Neural progenitor cell (in vitro differentiated cells): ENCODE measurements around the gene ESF1. TPM values are rescaled to one million over a fixed set of nuclear protein-coding genes. Genes with fewer than 3 reads are reported as not detected.

Source experiments
- DNase-seq: peaks from one replicate; pipeline ENCODE4 v3.0.0-alpha.2; 2016; ENCODE audit warnings: low spot score
- H2AFZ ChIP-seq: fragments of 200-600 bp; sonication (generic); replicated peaks from 2 replicates; pipeline ENCODE4 v1.6.1; 2016; ENCODE audit warnings: antibody characterized with exemption
- H3F3A ChIP-seq: fragments of 200-600 bp; sonication (generic); 2 replicates; pipeline ENCODE4 v1.6.1; 2016; ENCODE audit warnings: antibody characterized with exemption, low read depth
- H3K27ac ChIP-seq: fragments of 200-600 bp; sonication (generic); 2 replicates; pipeline ENCODE4 v1.5.1; 2016; ENCODE audit warnings: mild to moderate bottlenecking
- H3K27me3 ChIP-seq: fragments of 200-600 bp; sonication (generic); 2 replicates; pipeline ENCODE4 v1.6.1; 2016; ENCODE audit warnings: mild to moderate bottlenecking, moderate library complexity
- H3K36me3 ChIP-seq: fragments of 200-600 bp; sonication (generic); 2 replicates; pipeline ENCODE4 v1.5.1; 2016
- H3K4me1 ChIP-seq: fragments of 200-600 bp; sonication (generic); 2 replicates; pipeline ENCODE4 v1.6.1; 2016; ENCODE audit warnings: mixed run types
- H3K4me2 ChIP-seq: fragments of 200-600 bp; sonication (generic); 2 replicates; pipeline ENCODE4 v1.6.1; 2016
- H3K4me3 ChIP-seq: fragments of 200-600 bp; sonication (generic); 2 replicates; pipeline ENCODE4 v1.5.1; 2016
- H3K79me2 ChIP-seq: fragments of 200-600 bp; sonication (generic); 2 replicates; pipeline ENCODE4 v1.6.1; 2016; ENCODE audit warnings: low read depth
- H3K9ac ChIP-seq: fragments of 200-600 bp; sonication (generic); 2 replicates; pipeline ENCODE4 v1.6.1; 2016
- H3K9me3 ChIP-seq: fragments of 200-600 bp; sonication (generic); 2 replicates; pipeline ENCODE4 v1.5.1; 2016; ENCODE audit warnings: low read depth
- H4K20me1 ChIP-seq: fragments of 200-600 bp; sonication (generic); 2 replicates; pipeline ENCODE4 v1.6.1; 2016; ENCODE audit warnings: low read depth
- H3K27ac Mint-ChIP-seq: 3 replicates; pipeline ENCODE4 v1.8.0; 2021; ENCODE audit warnings: mixed read lengths
- H3K27me3 Mint-ChIP-seq: 2 replicates; pipeline ENCODE4 v1.8.0; 2022; ENCODE audit warnings: low read depth, mild to moderate bottlenecking, inconsistent platforms, moderate library complexity, mixed read lengths; ENCODE audit not compliant: insufficient read depth
- H3K36me3 Mint-ChIP-seq: 3 replicates; pipeline ENCODE4 v1.8.0; 2021; ENCODE audit warnings: mixed read lengths
- H3K4me1 Mint-ChIP-seq: 3 replicates; pipeline ENCODE4 v1.8.0; 2021; ENCODE audit warnings: mixed read lengths
- H3K4me3 Mint-ChIP-seq: 3 replicates; pipeline ENCODE4 v1.8.0; 2021; ENCODE audit warnings: mild to moderate bottlenecking, moderate library complexity, mixed read lengths
- H3K9me3 Mint-ChIP-seq: 3 replicates; pipeline ENCODE4 v1.8.0; 2020; ENCODE audit warnings: mixed read lengths
- EZH2 ChIP-seq: fragments of 200-600 bp; sonication (generic); IDR thresholded peaks from 2 replicates; pipeline ENCODE4 v1.6.1; 2017; ENCODE audit warnings: antibody characterized with exemption, mild to moderate bottlenecking, moderate library complexity
- EZH2phosphoT487 ChIP-seq: fragments of 200-600 bp; sonication (generic); IDR thresholded peaks from 2 replicates; pipeline ENCODE4 v1.6.1; 2017; ENCODE audit warnings: antibody characterized with exemption
- total RNA-seq: library from RNA; depleted of rRNA; stranded (reverse); fragments of >200 nt; gene quantifications from 2 replicates; pipeline ENCODE4 v1.2.3, GENCODE V29; 2015; ENCODE audit warnings: low replicate concordance
- TF ChIP-seq, protein P1 (sequence below): fragments of 200-600 bp; sonication (generic); IDR thresholded peaks from 2 replicates; pipeline ENCODE4 v1.5.1; 2017; ENCODE audit warnings: antibody characterized with exemption, mild to moderate bottlenecking

The ESF1 gene
- total RNA-seq, 1 donor from 2014 or later: 29.1 TPM

DNA sequence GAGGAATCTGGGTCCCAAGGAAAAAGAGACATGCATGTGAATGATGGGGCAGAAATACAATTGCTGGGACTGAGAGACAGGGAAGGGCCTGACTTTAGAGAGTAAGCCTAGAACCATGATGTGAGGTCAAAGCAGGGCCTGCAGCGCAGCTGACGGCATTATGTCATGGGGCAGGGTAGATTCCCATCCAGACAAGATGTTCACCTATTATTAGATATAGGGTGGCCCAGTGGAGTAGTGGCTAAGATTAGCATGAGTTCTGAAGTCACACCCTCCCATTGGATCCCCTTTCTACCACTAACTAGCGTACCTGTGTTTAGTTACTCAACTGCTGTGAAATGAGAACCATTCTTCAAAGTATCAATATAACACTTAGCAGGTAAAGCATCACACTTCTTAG is 39.7 kb upstream of the ESF1 start:
- peaks cover 2% of the 10 kb centered on the region for H3K27me3 Mint-ChIP-seq
- no peaks in the 10 kb centered on the region for H3K79me2 ChIP-seq
- H3K4me2 ChIP-seq: no peak overlapping the region
- no peaks in the 10 kb centered on the region for H3K9me3 Mint-ChIP-seq
- no peak overlapping the region for H3K27ac Mint-ChIP-seq
- H3K4me3 Mint-ChIP-seq: no peak overlapping the region
- H4K20me1 ChIP-seq: no peaks in the 10 kb centered on the region
- H3K4me1 Mint-ChIP-seq: no peaks in the 10 kb centered on the region
- H3K27me3 ChIP-seq: no peaks in the 10 kb centered on the region
- no peaks in the 10 kb centered on the region for H3K36me3 Mint-ChIP-seq
- no peaks in the 10 kb centered on the region for H3K4me1 ChIP-seq
- no peak overlapping the region for H2AFZ ChIP-seq
- TF ChIP-seq EZH2 (no peak), EZH2phosphoT487 (no peak)
- TF ChIP-seq, protein P1, sequence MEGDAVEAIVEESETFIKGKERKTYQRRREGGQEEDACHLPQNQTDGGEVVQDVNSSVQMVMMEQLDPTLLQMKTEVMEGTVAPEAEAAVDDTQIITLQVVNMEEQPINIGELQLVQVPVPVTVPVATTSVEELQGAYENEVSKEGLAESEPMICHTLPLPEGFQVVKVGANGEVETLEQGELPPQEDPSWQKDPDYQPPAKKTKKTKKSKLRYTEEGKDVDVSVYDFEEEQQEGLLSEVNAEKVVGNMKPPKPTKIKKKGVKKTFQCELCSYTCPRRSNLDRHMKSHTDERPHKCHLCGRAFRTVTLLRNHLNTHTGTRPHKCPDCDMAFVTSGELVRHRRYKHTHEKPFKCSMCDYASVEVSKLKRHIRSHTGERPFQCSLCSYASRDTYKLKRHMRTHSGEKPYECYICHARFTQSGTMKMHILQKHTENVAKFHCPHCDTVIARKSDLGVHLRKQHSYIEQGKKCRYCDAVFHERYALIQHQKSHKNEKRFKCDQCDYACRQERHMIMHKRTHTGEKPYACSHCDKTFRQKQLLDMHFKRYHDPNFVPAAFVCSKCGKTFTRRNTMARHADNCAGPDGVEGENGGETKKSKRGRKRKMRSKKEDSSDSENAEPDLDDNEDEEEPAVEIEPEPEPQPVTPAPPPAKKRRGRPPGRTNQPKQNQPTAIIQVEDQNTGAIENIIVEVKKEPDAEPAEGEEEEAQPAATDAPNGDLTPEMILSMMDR: no peak
- no peak overlapping the region for H3K27ac ChIP-seq
- DNase-seq: no peak
- no peaks in the 10 kb centered on the region for H3F3A ChIP-seq
- H3K36me3 ChIP-seq: no peaks in the 10 kb centered on the region
- no peak overlapping the region for H3K4me3 ChIP-seq
- no peak overlapping the region for H3K9ac ChIP-seq
- no peaks in the 10 kb centered on the region for H3K9me3 ChIP-seq

- Mint-ChIP-seq H3K27ac (no peak overlapping the region), H3K36me3 (peaks cover 3% of the 10 kb centered on the region), H3K4me1 (no peaks in the 10 kb centered on the region), H3K4me3 (no peak overlapping the region), H3K9me3 (no peaks in the 10 kb centered on the region), H3K27me3 (peaks cover 2% of the 10 kb centered on the region)
- no peaks in the 10 kb centered on the region for H3K36me3 ChIP-seq
- H3K9me3 ChIP-seq: no peaks in the 10 kb centered on the region
- no peaks in the 10 kb centered on the region for H3K4me1 ChIP-seq
- no peak overlapping the region for H3K27ac ChIP-seq
- no peaks in the 10 kb centered on the region for H3K79me2 ChIP-seq
- H2AFZ ChIP-seq: no peak overlapping the region
- no peaks in the 10 kb centered on the region for H3K27me3 ChIP-seq
- no peak for TF ChIP-seq EZH2
- TF ChIP-seq, protein P1: peak; percentile 26
- no peaks in the 10 kb centered on the region for H4K20me1 ChIP-seq
- DNase-seq: peak; percentile 26
- no peak overlapping the region for H3K4me3 ChIP-seq
- no peak overlapping the region for H3K9ac ChIP-seq
- no peak overlapping the region for H3K4me2 ChIP-seq
- H3F3A ChIP-seq: no peaks in the 10 kb centered on the region
Measured at GRCh38 chr20:13822459-13822858, 37.7 kb upstream of the ESF1 start.

DNA sequence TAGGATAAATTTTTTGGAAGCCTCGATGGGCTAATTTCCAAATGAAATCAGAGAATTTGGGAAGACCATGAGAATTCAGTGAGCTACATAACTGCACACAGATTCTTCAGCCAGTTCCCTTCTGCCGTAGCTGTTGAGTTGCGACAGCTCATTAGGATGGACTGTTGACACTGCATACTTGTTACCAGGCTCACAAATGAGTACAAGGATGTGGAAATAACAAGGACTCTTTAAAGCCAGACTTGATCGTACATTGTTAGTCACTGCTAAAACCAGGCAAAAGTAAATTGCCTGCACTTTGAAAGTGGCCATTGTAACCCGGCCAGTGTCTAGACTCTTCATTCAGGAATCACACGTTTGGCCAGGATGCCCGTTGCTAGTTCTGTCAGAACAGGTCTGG is 37.2 kb upstream of the ESF1 start:
- H4K20me1 ChIP-seq: no peaks in the 10 kb centered on the region
- TF ChIP-seq EZH2 (no peak), EZH2phosphoT487 (no peak)
- TF ChIP-seq, protein P1: no peak
- no peaks in the 10 kb centered on the region for H3K4me1 ChIP-seq
- no peaks in the 10 kb centered on the region for H3F3A ChIP-seq
- H3K4me2 ChIP-seq: no peak overlapping the region
- Mint-ChIP-seq H3K36me3 (peaks cover 4% of the 10 kb centered on the region), H3K4me3 (no peak overlapping the region), H3K27me3 (peaks cover 2% of the 10 kb centered on the region), H3K27ac (no peak overlapping the region), H3K9me3 (no peaks in the 10 kb centered on the region), H3K4me1 (no peaks in the 10 kb centered on the region)
- H3K27me3 ChIP-seq: no peaks in the 10 kb centered on the region
- no peaks in the 10 kb centered on the region for H3K36me3 ChIP-seq
- H3K9ac ChIP-seq: no peak overlapping the region
- H3K9me3 ChIP-seq: no peaks in the 10 kb centered on the region
- DNase-seq: no peak
- no peak overlapping the region for H3K4me3 ChIP-seq
- no peaks in the 10 kb centered on the region for H3K79me2 ChIP-seq
- H2AFZ ChIP-seq: no peak overlapping the region
- no peak overlapping the region for H3K27ac ChIP-seq
